GM23248 (cell line): ENCODE measurements around the gene LRPAP1. TPM values are rescaled to one million over a fixed set of nuclear protein-coding genes. Genes with fewer than 3 reads are reported as not detected.

Experiments
- DNase-seq: peaks from one replicate; pipeline ENCODE4 v3.0.0-alpha.2; 2015
- H2AFZ ChIP-seq: fragments of 200-600 bp; sonication (generic); 2 replicates; pipeline ENCODE4 v1.6.1; 2016; ENCODE audit warnings: antibody characterized with exemption
- H3F3A ChIP-seq: fragments of 200-600 bp; sonication (generic); 2 replicates; pipeline ENCODE4 v1.6.1; 2016; ENCODE audit warnings: mild to moderate bottlenecking, antibody characterized with exemption, mixed run types; ENCODE audit not compliant: insufficient read depth
- H3K27ac ChIP-seq: fragments of 200-600 bp; sonication (generic); 2 replicates; pipeline ENCODE4 v1.5.1; 2016; ENCODE audit warnings: mild to moderate bottlenecking
- H3K27me3 ChIP-seq: fragments of 200-600 bp; sonication (generic); replicated peaks from 2 replicates; pipeline ENCODE4 v1.6.1; 2016; ENCODE audit warnings: mild to moderate bottlenecking; ENCODE audit not compliant: insufficient read depth
- H3K36me3 ChIP-seq: fragments of 200-600 bp; sonication (generic); 2 replicates; pipeline ENCODE4 v1.6.1; 2016; ENCODE audit warnings: low read depth, mild to moderate bottlenecking
- H3K4me1 ChIP-seq: fragments of 200-600 bp; sonication (generic); 2 replicates; pipeline ENCODE4 v1.6.1; 2016; ENCODE audit warnings: mild to moderate bottlenecking; ENCODE audit not compliant: insufficient read depth
- H3K4me2 ChIP-seq: fragments of 200-600 bp; sonication (generic); one replicate; pipeline ENCODE4 v1.6.1; 2016; ENCODE audit warnings: mild to moderate bottlenecking; ENCODE audit not compliant: unreplicated experiment
- H3K4me3 ChIP-seq: fragments of 200-600 bp; sonication (generic); 2 replicates; pipeline ENCODE4 v1.5.1; 2016; ENCODE audit warnings: mild to moderate bottlenecking
- H3K79me2 ChIP-seq: fragments of 200-600 bp; sonication (generic); 2 replicates; pipeline ENCODE4 v1.6.1; 2016; ENCODE audit warnings: mild to moderate bottlenecking; ENCODE audit not compliant: insufficient read depth
- H3K9ac ChIP-seq: fragments of 200-600 bp; sonication (generic); 2 replicates; pipeline ENCODE4 v1.6.1; 2016; ENCODE audit warnings: mild to moderate bottlenecking
- H3K9me2 ChIP-seq: fragments of 200-600 bp; sonication (generic); 2 replicates; pipeline ENCODE4 v1.6.1; 2016; ENCODE audit warnings: mixed run types, mild to moderate bottlenecking, moderate library complexity; ENCODE audit not compliant: insufficient read depth
- H3K9me3 ChIP-seq: fragments of 200-600 bp; sonication (generic); one replicate; pipeline ENCODE4 v1.6.1; 2017; ENCODE audit warnings: low read depth
- H4K20me1 ChIP-seq: fragments of 200-600 bp; sonication (generic); 2 replicates; pipeline ENCODE4 v1.6.0; 2016; ENCODE audit not compliant: insufficient read depth
- EZH2 ChIP-seq: fragments of 200-600 bp; sonication (generic); IDR thresholded peaks from 2 replicates; pipeline ENCODE4 v1.6.1; 2018; ENCODE audit warnings: antibody characterized with exemption, mild to moderate bottlenecking; ENCODE audit not compliant: insufficient read depth, poor library complexity, severe bottlenecking
- EZH2phosphoT487 ChIP-seq: fragments of 200-600 bp; sonication (generic); IDR thresholded peaks from 2 replicates; pipeline ENCODE4 v1.6.1; 2018; ENCODE audit warnings: antibody characterized with exemption, moderate library complexity, mild to moderate bottlenecking, low read depth; ENCODE audit not compliant: insufficient read depth
- WGBS, 2 experiments: methylation state at CpG; one replicate each; pipeline ENCODE4 v1.1.6; 2015 to 2017; ENCODE audit warnings: low lambda C conversion rate in 2 of 2, low coverage in 1 of 2; ENCODE audit errors: missing lambda C conversion rate in 2 of 2; 5-methylcytosine and 5-hydroxymethylcytosine counted together
- in situ Hi-C: fragments of 300-500 bp; cut with MboI; formaldehyde crosslinking; loops from 2 replicates; pipeline ENCODE4 v1.15.0; 2020
- polyA plus RNA-seq: library from polyadenylated mRNA; unstranded; fragments of >200 nt; fragmentation: Nextera tagmentation; extraction: Ambion mirVana; gene quantifications from 2 replicates; pipeline ENCODE4 v1.2.1, GENCODE V29; 2016
- total RNA-seq: library from RNA; depleted of rRNA; stranded (reverse); fragments of >200 nt; shearing (Covaris generic); gene quantifications from 2 replicates; pipeline ENCODE4 v1.2.3, GENCODE V29; 2014

LRPAP1 gene
- total and polyA plus RNA-seq, 2 experiments from 2014 or later: 237 to 338 TPM

- H3K79me2 ChIP-seq: no peaks in the 10 kb centered on the region
- no peak overlapping the region for H3K9ac ChIP-seq
- no peaks in the 10 kb centered on the region for H3K4me1 ChIP-seq
- TF ChIP-seq EZH2 (no peak), EZH2phosphoT487 (no peak)
- no peak overlapping the region for H3K4me3 ChIP-seq
- no peak overlapping the region for H3K4me2 ChIP-seq
- DNase-seq: no peak
- H3K27me3 ChIP-seq: no peaks in the 10 kb centered on the region; the same call in 1 of the 2 replicates
- H3F3A ChIP-seq: no peaks in the 10 kb centered on the region
- H4K20me1 ChIP-seq: no peaks in the 10 kb centered on the region
- H3K9me2 ChIP-seq: no peaks in the 10 kb centered on the region
- no peak overlapping the region for H3K27ac ChIP-seq
- 56 to 59% methylated on average over 10 to 22 of the region's 22 CpGs for WGBS, 2 experiments
- H3K36me3 ChIP-seq: no peaks in the 10 kb centered on the region
- H3K9me3 ChIP-seq: no peaks in the 10 kb centered on the region
- H2AFZ ChIP-seq: no peak overlapping the region
- in situ Hi-C loops: no loop called here
Measured at GRCh38 chr4:3475713-3476260, 56.4 kb downstream of the LRPAP1 start.

- H3K4me2 ChIP-seq: no peak overlapping the region
- 61 to 69% methylated on average over 14 to 15 of the region's 15 CpGs for WGBS, 2 experiments
Measured at GRCh38 chr4:3475041-3475712, 57.0 kb downstream of the LRPAP1 start.

GRCh38 chr4:3473996-3474765 lies 58.0 kb downstream of the LRPAP1 start:
- Histone ChIP-seq H3K9me3 (no peaks in the 10 kb centered on the region), H3K27me3 (no peaks in the 10 kb centered on the region; the same call in none of the 2 replicates), H3K4me2 (no peak overlapping the region), H3K36me3 (no peaks in the 10 kb centered on the region), H3K27ac (no peak overlapping the region), H3K9ac (no peak overlapping the region), H2AFZ (no peak overlapping the region), H4K20me1 (no peaks in the 10 kb centered on the region), H3K4me1 (no peaks in the 10 kb centered on the region), H3K4me3 (no peak overlapping the region), H3K79me2 (no peaks in the 10 kb centered on the region), H3K9me2 (no peaks in the 10 kb centered on the region), H3F3A (no peaks in the 10 kb centered on the region)
- no peak for TF ChIP-seq EZH2phosphoT487
- no peak for TF ChIP-seq EZH2
- WGBS, 2 experiments: 66 to 77% methylated on average over 10 to 13 of the region's 13 CpGs
- no peak for DNase-seq
- in situ Hi-C loops: no loop called here

More at GRCh38 chr4:3475041-3475712, 57.0 kb downstream of the LRPAP1 start:
- Histone ChIP-seq H3K9me3 (no peaks in the 10 kb centered on the region), H2AFZ (no peak overlapping the region), H3K36me3 (no peaks in the 10 kb centered on the region), H3K9ac (no peak overlapping the region), H3K27me3 (no peaks in the 10 kb centered on the region; the same call in none of the 2 replicates), H3K27ac (no peak overlapping the region), H3K4me1 (no peaks in the 10 kb centered on the region), H3K79me2 (no peaks in the 10 kb centered on the region), H3F3A (no peaks in the 10 kb centered on the region), H3K9me2 (no peaks in the 10 kb centered on the region), H3K4me3 (no peak overlapping the region), H4K20me1 (no peaks in the 10 kb centered on the region)
- in situ Hi-C loops: no loop called here
- TF ChIP-seq EZH2 (no peak), EZH2phosphoT487 (no peak)
- no peak for DNase-seq

DNA sequence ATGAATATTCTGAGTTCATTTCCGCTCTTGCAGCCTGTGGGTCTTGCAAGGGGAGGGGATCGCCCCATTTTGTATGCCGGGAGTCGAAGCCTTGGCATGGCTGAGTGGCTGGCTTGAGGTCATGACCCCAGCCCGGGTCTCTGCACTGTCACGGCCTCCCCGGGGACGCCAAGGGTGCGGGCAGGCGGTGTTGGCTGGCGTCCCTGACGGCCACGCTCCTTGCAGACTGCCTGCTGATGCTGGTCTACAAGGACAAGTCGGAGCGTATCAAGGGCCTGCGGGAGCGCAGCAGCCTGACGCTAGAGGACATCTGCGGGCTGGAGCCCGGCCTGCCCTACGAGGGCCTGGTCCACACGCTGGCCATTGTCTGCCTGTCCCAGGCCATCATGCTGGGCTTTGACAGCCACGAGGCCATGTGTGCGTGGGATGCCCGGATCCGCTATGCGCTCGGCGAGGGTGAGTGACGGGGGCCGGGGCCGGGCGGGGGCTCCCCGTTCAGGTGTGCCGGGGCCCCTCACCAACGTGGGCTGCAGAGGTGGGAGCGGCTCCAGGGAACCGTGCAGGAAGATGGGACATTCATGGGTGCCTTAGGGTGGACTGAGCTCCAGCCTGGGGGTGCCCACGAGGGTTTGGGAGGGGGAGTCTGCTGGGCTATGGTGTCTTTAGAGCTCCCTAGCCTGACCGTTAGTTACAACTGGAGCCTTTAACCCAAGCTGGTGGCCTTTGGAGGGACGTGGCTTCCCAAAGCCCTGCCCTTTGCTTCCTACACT lies 58.9 kb downstream of the LRPAP1 start:
- Histone ChIP-seq H3K4me2 (no peak overlapping the region), H3K9ac (no peak overlapping the region), H3K27ac (no peak overlapping the region), H3K27me3 (no peaks in the 10 kb centered on the region; the same call in none of the 2 replicates), H3K4me1 (no peaks in the 10 kb centered on the region), H3F3A (no peaks in the 10 kb centered on the region), H3K9me2 (no peaks in the 10 kb centered on the region), H3K4me3 (no peak overlapping the region), H2AFZ (no peak overlapping the region), H4K20me1 (no peaks in the 10 kb centered on the region), H3K36me3 (no peaks in the 10 kb centered on the region), H3K9me3 (no peaks in the 10 kb centered on the region), H3K79me2 (no peaks in the 10 kb centered on the region)
- in situ Hi-C loops: no loop called here
- 78 to 87% methylated on average over 35 to 41 of the region's 41 CpGs for WGBS, 2 experiments
- no peak for TF ChIP-seq EZH2phosphoT487
- TF ChIP-seq EZH2: no peak
- DNase-seq: no peak
